NB4 (cell line): ENCODE results near the gene MMEL1.

Experiments
- MYC ChIP-seq: IDR thresholded peaks from 2 replicates; pipeline ENCODE4 v1.6.1; 2011; ENCODE audit warnings: low read depth, low read length
- POLR2A ChIP-seq: IDR thresholded peaks from 2 replicates; pipeline ENCODE4 v1.6.1; 2011; ENCODE audit warnings: mild to moderate bottlenecking; ENCODE audit not compliant: insufficient read length; ENCODE audit errors: extremely low read depth
- TF ChIP-seq, protein P1 (sequence below): IDR thresholded peaks from one replicate; pipeline ENCODE4 v1.5.1; 2012; ENCODE audit warnings: low read depth, low read length
- TF ChIP-seq, protein P2 (sequence below): IDR thresholded peaks from 2 replicates; pipeline ENCODE4 v1.6.1; 2011; ENCODE audit warnings: low read depth, low read length

DNA sequence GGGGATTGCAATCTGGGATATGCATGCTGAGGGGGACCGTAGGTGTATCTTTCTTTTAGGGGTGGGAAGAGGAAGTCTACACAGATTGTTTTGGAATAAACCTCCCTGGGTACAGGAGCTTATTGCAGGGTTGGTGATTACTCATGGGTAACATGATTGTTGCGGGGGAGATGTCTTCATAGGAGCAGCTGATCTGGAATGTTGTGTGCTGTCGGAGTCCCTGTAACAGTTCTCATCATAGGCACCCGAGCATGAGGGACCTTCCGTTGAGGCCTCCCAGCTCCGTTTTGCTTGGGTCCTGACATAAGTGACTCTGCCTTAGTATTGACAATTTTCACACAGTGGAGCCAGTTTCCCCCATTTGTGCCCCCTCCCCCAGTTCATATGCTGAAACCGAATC is 50.4 kb downstream of the MMEL1 start:
- TF ChIP-seq POLR2A (no peak), MYC (no peak)
- TF ChIP-seq, protein P1, sequence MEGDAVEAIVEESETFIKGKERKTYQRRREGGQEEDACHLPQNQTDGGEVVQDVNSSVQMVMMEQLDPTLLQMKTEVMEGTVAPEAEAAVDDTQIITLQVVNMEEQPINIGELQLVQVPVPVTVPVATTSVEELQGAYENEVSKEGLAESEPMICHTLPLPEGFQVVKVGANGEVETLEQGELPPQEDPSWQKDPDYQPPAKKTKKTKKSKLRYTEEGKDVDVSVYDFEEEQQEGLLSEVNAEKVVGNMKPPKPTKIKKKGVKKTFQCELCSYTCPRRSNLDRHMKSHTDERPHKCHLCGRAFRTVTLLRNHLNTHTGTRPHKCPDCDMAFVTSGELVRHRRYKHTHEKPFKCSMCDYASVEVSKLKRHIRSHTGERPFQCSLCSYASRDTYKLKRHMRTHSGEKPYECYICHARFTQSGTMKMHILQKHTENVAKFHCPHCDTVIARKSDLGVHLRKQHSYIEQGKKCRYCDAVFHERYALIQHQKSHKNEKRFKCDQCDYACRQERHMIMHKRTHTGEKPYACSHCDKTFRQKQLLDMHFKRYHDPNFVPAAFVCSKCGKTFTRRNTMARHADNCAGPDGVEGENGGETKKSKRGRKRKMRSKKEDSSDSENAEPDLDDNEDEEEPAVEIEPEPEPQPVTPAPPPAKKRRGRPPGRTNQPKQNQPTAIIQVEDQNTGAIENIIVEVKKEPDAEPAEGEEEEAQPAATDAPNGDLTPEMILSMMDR, result no peak
- TF ChIP-seq, protein P2, sequence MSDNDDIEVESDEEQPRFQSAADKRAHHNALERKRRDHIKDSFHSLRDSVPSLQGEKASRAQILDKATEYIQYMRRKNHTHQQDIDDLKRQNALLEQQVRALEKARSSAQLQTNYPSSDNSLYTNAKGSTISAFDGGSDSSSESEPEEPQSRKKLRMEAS, result no peak
